Tibial nerve (tissue), 4 donors: ENCODE measurements around the gene ULK1.

Experiments
- CTCF ChIP-seq, 5 experiments: fragments of 200-600 bp in 3 of 5; fragments of 450-650 bp in 2 of 5; sonication (generic) in 3 of 5; IDR thresholded peaks; one replicate each; pipeline ENCODE4 v1.5.1; 2016 to 2019; ENCODE audit warnings: antibody characterized with exemption in 5 of 5, mild to moderate bottlenecking in 3 of 5, moderate library complexity in 2 of 5
- EP300 ChIP-seq, 2 donors: sonication (generic); formaldehyde crosslinking; IDR thresholded peaks; one replicate each; pipeline ENCODE4 v1.6.1; 2017; ENCODE audit warnings: antibody characterized with exemption in 2 of 2, mild to moderate bottlenecking in 1 of 2
- POLR2A ChIP-seq, 2 donors: fragments of 450-650 bp; IDR thresholded peaks; one replicate each; pipeline ENCODE4 v1.6.1; 2017; ENCODE audit warnings: antibody characterized with exemption in 2 of 2, mild to moderate bottlenecking in 2 of 2, moderate library complexity in 2 of 2

DNA sequence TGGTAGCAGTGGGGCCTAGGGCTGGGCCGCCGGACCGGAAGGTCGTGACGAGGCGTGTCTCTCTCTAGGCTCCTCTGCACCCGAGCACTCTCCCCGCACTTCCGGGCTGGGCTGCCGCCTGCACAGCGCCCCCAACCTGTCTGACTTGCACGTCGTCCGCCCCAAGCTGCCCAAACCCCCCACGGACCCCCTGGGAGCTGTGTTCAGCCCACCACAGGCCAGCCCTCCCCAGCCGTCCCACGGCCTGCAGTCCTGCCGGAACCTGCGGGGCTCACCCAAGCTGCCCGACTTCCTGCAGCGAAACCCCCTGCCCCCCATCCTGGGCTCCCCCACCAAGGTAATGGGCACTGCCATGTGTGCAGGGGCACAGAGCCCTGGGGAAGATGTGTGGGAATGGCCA, 21.4 kb downstream of the ULK1 start:
- TF ChIP-seq CTCF (IDR thresholded peaks at IDR 0.05), result no peak
- TF ChIP-seq POLR2A (IDR thresholded peaks at IDR 0.05), result no peak
- TF ChIP-seq EP300 (IDR thresholded peaks at IDR 0.05), result no peak
